Transverse colon (tissue), 4 donors: ENCODE results near the gene SDK1. TPM values are rescaled to one million over a fixed set of nuclear protein-coding genes. Genes with fewer than 3 reads are reported as not detected.

Source experiments
- DNase-seq: peaks from one replicate; pipeline ENCODE4 v3.0.0-alpha.2; 2019
- H3K27ac ChIP-seq, 4 donors: fragments of 200-600 bp; sonication (generic); 2 replicates each; pipeline ENCODE4 v1.5.1; 2016 to 2018; ENCODE audit warnings: inconsistent platforms in 4 of 4
- H3K27me3 ChIP-seq: fragments of 200-600 bp; sonication (generic); 2 replicates; pipeline ENCODE4 v1.5.1; 2017; ENCODE audit warnings: inconsistent platforms
- H3K36me3 ChIP-seq, 4 donors: fragments of 200-600 bp; sonication (generic); 2 replicates each; pipeline ENCODE4 v1.5.1; 2017 to 2019; ENCODE audit warnings: inconsistent platforms in 4 of 4
- H3K4me1 ChIP-seq, 4 donors: fragments of 200-600 bp; sonication (generic); 2 replicates each; pipeline ENCODE4 v1.5.1; 2017 to 2020; ENCODE audit warnings: inconsistent platforms in 4 of 4
- H3K4me3 ChIP-seq, 4 donors: fragments of 200-600 bp; sonication (generic); 1 replicate in 1 of 4; 2 replicates in 3 of 4; pipeline versions ENCODE4 v1.5.1 to v1.6.1; 2017 to 2019; ENCODE audit warnings: inconsistent platforms in 4 of 4
- H3K9me3 ChIP-seq, 2 donors: fragments of 200-600 bp; sonication (generic); 2 replicates each; pipeline ENCODE4 v1.5.1; 2017 to 2019; ENCODE audit warnings: inconsistent platforms in 2 of 2
- CTCF ChIP-seq, 5 experiments: fragments of 200-600 bp in 3 of 5; fragments of 450-650 bp in 2 of 5; sonication (generic) in 3 of 5; IDR thresholded peaks; 1 replicate in 2 of 5; 2 replicates in 3 of 5; pipeline ENCODE4 v1.5.1; 2016 to 2017; ENCODE audit warnings: antibody characterized with exemption in 5 of 5, inconsistent platforms in 3 of 5, mild to moderate bottlenecking in 2 of 5, moderate library complexity in 1 of 5
- EP300 ChIP-seq: sonication (generic); formaldehyde crosslinking; IDR thresholded peaks from one replicate; pipeline ENCODE4 v1.6.1; 2017; ENCODE audit warnings: antibody characterized with exemption, low read depth
- POLR2A ChIP-seq: fragments of 450-650 bp; IDR thresholded peaks from one replicate; pipeline ENCODE4 v1.6.1; 2016; ENCODE audit warnings: antibody characterized with exemption, mild to moderate bottlenecking, moderate library complexity
- POLR2AphosphoS5 ChIP-seq, 3 donors: sonication (generic); formaldehyde crosslinking; IDR thresholded peaks; one replicate each; pipeline ENCODE4 v1.6.1; 2016; ENCODE audit warnings: antibody characterized with exemption in 3 of 3
- WGBS, 2 donors: methylation state at CpG; one replicate each; pipeline ENCODE4 v1.1.5; 2018; ENCODE audit warnings: low coverage in 1 of 2; 5-methylcytosine and 5-hydroxymethylcytosine counted together
- in situ Hi-C, 4 donors: fragments of 200-750 bp; cut with MboI; loops; one replicate each; pipeline versions ENCODE4 v1.15.0 to v1.15.1; 2017; ENCODE audit warnings: low sequenced_read_pairs in 3 of 4, low pct_ligation_motif_present in 1 of 4, low pct_unique_long_range_greater_than_20kb in 1 of 4
- intact Hi-C: fragments of 100-400 bp; cut with DNase I; formaldehyde crosslinking; loops from one replicate; pipeline ENCODE4 v1.15.1; 2023; ENCODE audit warnings: low total_unique reads
- total RNA-seq, 4 donors: library from RNA; depleted of rRNA; stranded (reverse); fragments of >200 nt; gene quantifications; one replicate each; pipeline ENCODE4 v1.1.0, GENCODE V29; 2016

Gene SDK1
- total RNA-seq, 4 donors from 2014 or later: 4.0 to 8.6 (median 5.4) TPM

GRCh38 chr7:4237296-4238235, 936.5 kb downstream of the SDK1 start:
- intact Hi-C loops (no loop called here), in situ Hi-C loops (no loop called here)
- TF ChIP-seq POLR2A: no peak
- TF ChIP-seq CTCF (IDR thresholded peaks at IDR 0.05): no peak
- Histone ChIP-seq H3K27ac (no peak overlapping the region), H3K4me1 (no peaks in the 10 kb centered on the region), H3K4me3 (no peak overlapping the region), H3K9me3 (no peaks in the 10 kb centered on the region), H3K36me3 (no peaks in the 10 kb centered on the region), H3K27me3 (no peaks in the 10 kb centered on the region)
- no peak for DNase-seq
- 64 to 88% methylated on average over 6 to 25 of the region's 25 CpGs for WGBS, 2 donors

- 80 to 92% methylated on average over 2 to 5 of the region's 5 CpGs for WGBS, 2 donors
- no peak for DNase-seq
- H3K36me3 ChIP-seq: no peaks in the 10 kb centered on the region
- no peak overlapping the region for H3K4me3 ChIP-seq
- no peaks in the 10 kb centered on the region for H3K27me3 ChIP-seq
- H3K27ac ChIP-seq: no peak overlapping the region
- intact Hi-C loops (no loop called here), in situ Hi-C loops (no loop called here)
- no peak for TF ChIP-seq EP300
- no peak for TF ChIP-seq POLR2AphosphoS5 (IDR thresholded peaks at IDR 0.05)
- no peak for TF ChIP-seq CTCF (IDR thresholded peaks at IDR 0.05)
- no peak for TF ChIP-seq POLR2A
- no peaks in the 10 kb centered on the region for H3K4me1 ChIP-seq
- no peaks in the 10 kb centered on the region for H3K9me3 ChIP-seq
Observed at GRCh38 chr7:4238861-4239260, 937.8 kb downstream of the SDK1 start.

DNA sequence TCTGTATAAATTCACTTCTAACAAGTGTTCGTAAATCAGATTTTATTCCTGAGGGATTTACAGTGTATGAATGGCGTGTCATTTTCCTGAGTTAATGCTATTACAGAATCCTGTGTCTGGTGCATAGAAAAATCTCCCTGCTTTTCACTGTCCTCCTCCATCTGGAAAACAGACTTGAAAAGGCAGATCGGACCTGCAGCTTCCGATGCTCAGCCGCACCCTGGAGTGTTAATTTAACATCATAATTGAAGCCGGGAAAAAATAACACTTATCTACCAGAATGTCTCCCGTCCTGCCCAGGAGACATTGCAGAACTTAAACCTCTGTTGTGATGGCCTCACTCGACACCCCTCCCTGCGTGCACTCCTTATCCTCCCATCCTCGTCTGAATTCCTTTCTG, 939.0 kb downstream of the SDK1 start:
- intact Hi-C loops: no loop called here
- whole genome bisulfite sequencing, 2 donors: 81 to 90% methylated on average over 6 to 10 of the region's 10 CpGs
- H3K27ac ChIP-seq: no peak overlapping the region

More for the DNA sequence above, 939.0 kb downstream of the SDK1 start:
- in situ Hi-C loops: no loop called here
- H3K27me3 ChIP-seq: no peaks in the 10 kb centered on the region
- no peaks in the 10 kb centered on the region for H3K4me1 ChIP-seq
- DNase-seq: no peak
- H3K4me3 ChIP-seq: no peak overlapping the region
- no peaks in the 10 kb centered on the region for H3K36me3 ChIP-seq
- no peak for TF ChIP-seq CTCF (IDR thresholded peaks at IDR 0.05)
- no peak for TF ChIP-seq EP300
- no peak for TF ChIP-seq POLR2AphosphoS5 (IDR thresholded peaks at IDR 0.05)
- TF ChIP-seq POLR2A: no peak
- H3K9me3 ChIP-seq: no peaks in the 10 kb centered on the region
